Right ventricle myocardium inferior (tissue), 1 donor: ENCODE data around the gene NACC1. TPM values are rescaled to one million over a fixed set of nuclear protein-coding genes. Genes with fewer than 3 reads are reported as not detected.

Experiments
- ATAC-seq: fragments of 200-7000 bp; cut with Tn5 transposase; one replicate; pipeline ENCODE4 v1.9.1; 2020; ENCODE audit warnings: mild to moderate bottlenecking, moderate library complexity
- DNase-seq: peaks from one replicate; pipeline ENCODE4 v3.0.0; 2021; ENCODE audit errors: missing footprints
- intact Hi-C: fragments of 100-400 bp; cut with DNase I; formaldehyde crosslinking; loops from one replicate; pipeline ENCODE4 v1.11.0; 2022
- long read RNA-seq: library from polyadenylated mRNA; unstranded; transcript quantifications from one replicate; pipeline ENCODE4 v2.0.0, GENCODE V29; 2021
- total RNA-seq: library from RNA; stranded (reverse); fragmentation: NEBNext Ultra II Directional; extraction: Animal tissue kit (Norgen Biotek cat#: 25700); gene quantifications from one replicate; pipeline ENCODE4 v1.2.1, GENCODE V29; 2021
- donor health status: DM: no; HTN: yes; CAD: no; lungs with severe emphysema.

NACC1 gene
- 54.0 TPM for total RNA-seq
- long read RNA-seq, partial matches to known transcripts, result 0 of 7 reads
- long read RNA-seq, other reads (novel, unspliced or antisense), result 7 of 7 reads

GRCh38 chr19:13117772-13118423, at the start of gene NACC1:
NACC1 (plus strand) TSS chr19:13118264; CDS start chr19:13135208, 16,944 bp downstream.
- intact Hi-C loops, result loop anchor here (2.0 kb wide), 2 partner anchors 15 to 33 kb away; partner anchors contain the start of genes IER2, LYL1 and STX10
- ATAC-seq, result peak; percentile 95
- DNase-seq, result peak; percentile 95

GRCh38 chr19:13069415-13070359, 48.4 kb upstream of the NACC1 start:
- DNase-seq (no peak), ATAC-seq (no peak)
- intact Hi-C loops, result no loop called here

GRCh38 chr19:13070425-13071140, 47.5 kb upstream of the NACC1 start:
- ATAC-seq, result no peak
- intact Hi-C loops, result no loop called here
- DNase-seq, result no peak

- intact Hi-C loops, result no loop called here
- no peak for ATAC-seq
- DNase-seq, result no peak
Observed at GRCh38 chr19:13071444-13072187, 46.4 kb upstream of the NACC1 start.

- intact Hi-C loops, result no loop called here
- ATAC-seq (no peak), DNase-seq (no peak)
Observed at GRCh38 chr19:13072188-13072908, 45.7 kb upstream of the NACC1 start.

GRCh38 chr19:13073263-13073662, 44.8 kb upstream of the NACC1 start:
- intact Hi-C loops, result no loop called here
- ATAC-seq, result no peak
- DNase-seq, result no peak

- no peak for DNase-seq
Observed at GRCh38 chr19:13074378-13074777, 43.7 kb upstream of the NACC1 start.

GRCh38 chr19:13076320-13076719, 41.7 kb upstream of the NACC1 start:
- intact Hi-C loops, result no loop called here
- ATAC-seq (no peak), DNase-seq (no peak)

More at GRCh38 chr19:13074378-13074777, 43.7 kb upstream of the NACC1 start:
- no peak for ATAC-seq
- intact Hi-C loops, result no loop called here

GRCh38 chr19:13076787-13077186, 41.3 kb upstream of the NACC1 start:
- DNase-seq, result no peak
- intact Hi-C loops, result no loop called here
- ATAC-seq, result no peak

- DNase-seq (peak; percentile 58), ATAC-seq (no peak)
Observed at GRCh38 chr19:13077240-13077639, 40.8 kb upstream of the NACC1 start.

GRCh38 chr19:13078381-13078780, 39.7 kb upstream of the NACC1 start:
- DNase-seq (no peak), ATAC-seq (no peak)
- intact Hi-C loops, result no loop called here

More at GRCh38 chr19:13077240-13077639, 40.8 kb upstream of the NACC1 start:
- intact Hi-C loops, result no loop called here

- DNase-seq, result no peak
- peak; percentile 48 for ATAC-seq
- intact Hi-C loops, result no loop called here
Observed at GRCh38 chr19:13078897-13079541, 39.0 kb upstream of the NACC1 start.

- DNase-seq (peak; percentile 77), ATAC-seq (peak; percentile 29)
- intact Hi-C loops, result no loop called here
Observed at GRCh38 chr19:13079542-13079986, 38.5 kb upstream of the NACC1 start.

- intact Hi-C loops, result no loop called here
- DNase-seq (no peak), ATAC-seq (peak; percentile 51)
Observed at GRCh38 chr19:13082192-13083007, 35.7 kb upstream of the NACC1 start.

GRCh38 chr19:13083008-13083404, 35.1 kb upstream of the NACC1 start:
- no peak for ATAC-seq
- no peak for DNase-seq
- intact Hi-C loops, result no loop called here

GRCh38 chr19:13083627-13084026, 34.4 kb upstream of the NACC1 start:
- intact Hi-C loops, result no loop called here
- no peak for ATAC-seq
- DNase-seq, result peak; percentile 68
